Kidney epithelial cell (primary cell): ENCODE results near the gene SLC22A2. TPM values are rescaled to one million over a fixed set of nuclear protein-coding genes. Genes with fewer than 3 reads are reported as not detected.

Experiments
- DNase-seq: peaks from one replicate; pipeline ENCODE4 v3.0.0-alpha.2; 2010; ENCODE audit warnings: low read depth
- H3K27me3 ChIP-seq: 2 replicates; pipeline ENCODE4 v1.6.0; 2011; ENCODE audit warnings: low read length; ENCODE audit not compliant: control insufficient read depth, insufficient read depth
- H3K36me3 ChIP-seq: 2 replicates; pipeline ENCODE4 v1.5.1; 2011; ENCODE audit warnings: low read length; ENCODE audit not compliant: control insufficient read depth, insufficient read depth
- H3K4me3 ChIP-seq: 2 replicates; pipeline ENCODE4 v1.5.1; 2011; ENCODE audit warnings: low read depth, mild to moderate bottlenecking, control low read depth, low read length
- total RNA-seq: library from RNA; depleted of rRNA; stranded (reverse); fragments of >200 nt; gene quantifications from 2 replicates; pipeline ENCODE4 v1.2.3, GENCODE V29; 2015
- TF ChIP-seq, protein P1 (sequence below): IDR thresholded peaks from 2 replicates; pipeline ENCODE4 v1.5.1; 2011; ENCODE audit warnings: mild to moderate bottlenecking, moderate library complexity, low read length, control low read depth, inconsistent platforms; ENCODE audit not compliant: insufficient read depth, poor library complexity, severe bottlenecking

The SLC22A2 gene
- total RNA-seq, 1 donor from 2014 or later, result 0.04 TPM

DNA sequence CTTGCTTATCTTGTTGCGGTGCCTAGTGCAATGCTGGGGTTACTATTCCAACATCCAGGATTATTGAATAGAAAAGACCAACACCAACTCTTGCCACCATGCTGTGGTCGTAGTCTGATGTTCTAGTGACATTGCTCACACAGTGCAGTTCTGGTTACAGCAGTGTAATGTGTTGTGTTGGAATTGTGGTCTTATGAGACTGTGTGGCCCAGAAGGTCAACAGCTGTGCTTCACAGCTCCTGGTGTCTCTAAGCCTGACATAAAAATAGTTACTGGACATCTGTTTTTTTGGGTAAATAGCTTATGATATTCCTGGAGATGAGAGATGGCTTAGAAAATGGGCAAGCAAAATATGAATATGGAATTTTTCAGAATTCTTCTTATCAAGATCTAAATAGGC is 57.6 kb downstream of the SLC22A2 start:
- Histone ChIP-seq H3K4me3 (no peak overlapping the region), H3K36me3 (no peaks in the 10 kb centered on the region), H3K27me3 (no peaks in the 10 kb centered on the region)
- no peak for DNase-seq
- TF ChIP-seq, protein P1, sequence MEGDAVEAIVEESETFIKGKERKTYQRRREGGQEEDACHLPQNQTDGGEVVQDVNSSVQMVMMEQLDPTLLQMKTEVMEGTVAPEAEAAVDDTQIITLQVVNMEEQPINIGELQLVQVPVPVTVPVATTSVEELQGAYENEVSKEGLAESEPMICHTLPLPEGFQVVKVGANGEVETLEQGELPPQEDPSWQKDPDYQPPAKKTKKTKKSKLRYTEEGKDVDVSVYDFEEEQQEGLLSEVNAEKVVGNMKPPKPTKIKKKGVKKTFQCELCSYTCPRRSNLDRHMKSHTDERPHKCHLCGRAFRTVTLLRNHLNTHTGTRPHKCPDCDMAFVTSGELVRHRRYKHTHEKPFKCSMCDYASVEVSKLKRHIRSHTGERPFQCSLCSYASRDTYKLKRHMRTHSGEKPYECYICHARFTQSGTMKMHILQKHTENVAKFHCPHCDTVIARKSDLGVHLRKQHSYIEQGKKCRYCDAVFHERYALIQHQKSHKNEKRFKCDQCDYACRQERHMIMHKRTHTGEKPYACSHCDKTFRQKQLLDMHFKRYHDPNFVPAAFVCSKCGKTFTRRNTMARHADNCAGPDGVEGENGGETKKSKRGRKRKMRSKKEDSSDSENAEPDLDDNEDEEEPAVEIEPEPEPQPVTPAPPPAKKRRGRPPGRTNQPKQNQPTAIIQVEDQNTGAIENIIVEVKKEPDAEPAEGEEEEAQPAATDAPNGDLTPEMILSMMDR, result no peak

DNA sequence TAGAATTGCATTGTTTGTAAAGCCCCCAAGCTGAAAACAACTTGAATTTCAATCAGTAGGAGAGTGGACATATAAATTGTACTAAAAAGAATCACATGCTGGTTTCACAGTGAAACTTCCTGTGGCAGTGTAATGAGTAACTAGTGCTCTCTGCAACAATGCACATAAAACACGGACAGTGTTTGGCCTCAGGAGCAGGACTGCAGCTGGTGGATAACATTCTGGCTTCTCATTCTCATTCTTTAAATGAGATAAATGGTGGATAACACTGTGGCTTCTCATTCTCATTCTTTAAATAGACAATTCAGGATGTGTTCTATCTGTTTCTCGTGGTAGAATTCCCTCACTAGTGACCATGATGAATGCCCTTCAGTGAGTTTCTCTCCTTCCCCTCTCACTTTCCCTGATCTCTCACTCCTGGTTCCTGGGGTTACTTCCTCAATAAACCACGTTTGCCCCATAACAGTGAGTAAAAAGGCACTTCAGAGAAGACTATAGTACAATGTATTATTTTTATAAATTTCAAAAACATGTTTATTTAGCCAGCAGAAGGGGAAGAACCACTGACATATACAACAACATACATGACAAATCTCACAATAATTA is 59.9 kb downstream of the SLC22A2 start:
- H3K27me3 ChIP-seq, result no peaks in the 10 kb centered on the region
- H3K4me3 ChIP-seq, result no peak overlapping the region
- DNase-seq, result peak; percentile 41
- TF ChIP-seq, protein P1, result no peak
- H3K36me3 ChIP-seq, result no peaks in the 10 kb centered on the region

DNA sequence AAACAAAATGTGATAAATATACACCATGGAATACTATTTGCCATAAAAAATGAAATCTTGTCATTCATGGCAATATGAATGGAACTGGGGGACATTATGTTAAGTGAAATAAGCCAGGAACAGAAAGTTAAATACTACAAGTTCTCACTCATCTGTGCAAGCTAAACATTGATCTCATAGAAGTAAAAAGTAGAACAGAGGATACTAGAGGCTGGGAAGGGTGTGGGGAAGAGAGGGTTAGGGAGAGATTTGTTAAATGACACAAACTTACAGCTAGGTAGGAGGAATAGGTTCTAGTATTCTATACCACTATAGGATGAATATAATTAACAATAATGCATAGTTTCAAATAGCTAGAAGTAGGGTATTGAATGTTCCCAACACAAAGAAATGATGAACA is 61.0 kb downstream of the SLC22A2 start:
- DNase-seq, result no peak
- TF ChIP-seq, protein P1, result no peak
- H3K4me3 ChIP-seq, result no peak overlapping the region
- H3K36me3 ChIP-seq, result no peaks in the 10 kb centered on the region
- no peaks in the 10 kb centered on the region for H3K27me3 ChIP-seq

DNA sequence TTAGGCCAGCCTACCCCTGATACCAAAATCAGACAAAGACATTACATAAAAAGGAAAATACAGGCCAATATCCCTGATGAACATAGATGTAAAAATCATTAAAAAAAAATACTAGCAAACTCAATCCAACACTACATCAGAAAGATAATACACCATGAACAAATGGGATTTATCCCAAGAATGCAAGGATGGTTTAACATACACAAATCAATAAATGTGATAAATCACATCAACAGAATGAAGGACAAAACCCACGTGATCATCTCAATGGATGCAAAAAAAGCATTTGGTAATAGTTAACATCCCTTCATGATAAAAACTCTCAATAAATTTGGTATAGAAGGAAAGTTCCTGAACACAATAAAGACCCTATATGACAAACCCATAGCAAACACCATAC is 63.8 kb downstream of the SLC22A2 start:
- Histone ChIP-seq H3K4me3 (no peak overlapping the region), H3K27me3 (no peaks in the 10 kb centered on the region), H3K36me3 (no peaks in the 10 kb centered on the region)
- DNase-seq, result no peak
- TF ChIP-seq, protein P1, result no peak

DNA sequence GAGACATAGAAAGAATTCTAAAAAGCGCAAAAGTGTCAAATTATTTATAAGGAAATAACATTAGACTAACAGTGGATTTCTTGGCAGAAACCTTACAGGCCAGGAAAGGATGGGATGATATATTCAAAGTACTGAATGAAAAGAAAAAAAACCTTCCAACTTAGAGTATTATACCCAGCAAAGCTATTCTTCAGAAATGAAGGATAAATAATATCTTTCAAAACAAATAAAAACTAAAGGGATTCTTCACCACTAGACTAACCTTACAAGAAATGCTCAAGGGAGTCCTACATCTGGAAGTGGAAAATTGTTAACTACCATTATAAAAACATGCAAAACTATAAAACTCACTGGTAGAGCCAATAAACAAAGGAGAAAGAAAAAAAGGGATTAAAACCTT is 65.8 kb downstream of the SLC22A2 start:
- no peaks in the 10 kb centered on the region for H3K36me3 ChIP-seq
- H3K27me3 ChIP-seq, result no peaks in the 10 kb centered on the region
- no peak for DNase-seq
- H3K4me3 ChIP-seq, result no peak overlapping the region
- TF ChIP-seq, protein P1, result no peak

DNA sequence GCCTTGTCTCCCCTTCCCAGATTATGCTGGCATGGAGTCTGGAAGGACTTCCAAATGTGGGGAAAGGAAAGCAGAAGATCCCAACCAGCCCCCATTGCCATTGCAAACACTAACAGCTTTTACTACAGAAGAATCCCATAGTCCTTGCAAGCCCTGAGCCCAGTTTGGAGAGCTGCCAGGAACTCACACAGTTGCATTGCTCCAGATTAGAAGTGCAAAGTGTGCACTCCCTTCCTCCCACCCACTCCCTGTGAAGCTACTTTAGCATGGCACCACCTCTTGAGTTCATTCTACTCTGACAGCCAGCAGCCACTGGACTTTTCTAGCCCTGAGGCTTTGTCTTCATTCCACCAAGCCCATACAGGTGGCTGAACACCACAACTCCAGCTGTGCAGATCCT is 67.6 kb downstream of the SLC22A2 start:
- no peak for DNase-seq
- TF ChIP-seq, protein P1, result no peak
- Histone ChIP-seq H3K27me3 (no peaks in the 10 kb centered on the region), H3K36me3 (no peaks in the 10 kb centered on the region), H3K4me3 (no peak overlapping the region)
